Measurements from ENCODE around the gene ADAM12. TPM values are rescaled to one million over a fixed set of nuclear protein-coding genes. Genes with fewer than 3 reads are reported as not detected.

ADAM12 gene
- total and polyA plus RNA-seq, 12 donors = 0.08 to 3.9 (median 0.53) TPM

DNA sequence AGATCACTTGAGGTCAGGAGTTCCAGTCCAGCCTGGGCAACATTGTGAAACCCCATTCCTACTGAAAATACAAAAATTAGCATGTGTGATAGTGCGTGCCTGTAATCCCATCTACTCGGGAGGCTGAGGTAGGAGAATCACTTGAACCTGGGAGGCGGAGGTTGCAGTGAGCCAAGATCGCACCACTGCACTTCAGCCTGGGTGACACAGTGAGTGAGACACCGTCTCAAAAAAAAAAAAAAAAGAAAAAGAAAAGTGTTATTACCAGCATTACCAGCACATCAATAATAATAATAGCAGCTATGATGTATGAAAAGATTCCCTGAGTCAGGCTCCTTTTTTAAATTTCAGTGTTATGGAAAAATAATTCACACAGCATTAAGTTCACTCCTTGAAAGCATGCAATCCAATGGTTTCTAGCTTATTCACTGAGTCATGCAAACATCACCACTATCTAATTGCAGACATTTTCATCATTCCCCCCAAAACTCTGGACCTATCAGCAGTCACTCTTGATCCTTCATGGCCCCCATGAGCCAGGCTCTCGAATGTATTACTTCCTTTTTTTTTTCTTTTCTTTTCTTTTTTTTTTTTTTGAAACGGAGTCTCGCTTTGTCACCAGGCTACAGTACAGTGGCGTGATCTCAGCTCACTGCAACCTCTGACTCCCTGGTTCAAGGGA lies 263.5 kb downstream of the ADAM12 start:
- TF ChIP-seq, protein P1, sequence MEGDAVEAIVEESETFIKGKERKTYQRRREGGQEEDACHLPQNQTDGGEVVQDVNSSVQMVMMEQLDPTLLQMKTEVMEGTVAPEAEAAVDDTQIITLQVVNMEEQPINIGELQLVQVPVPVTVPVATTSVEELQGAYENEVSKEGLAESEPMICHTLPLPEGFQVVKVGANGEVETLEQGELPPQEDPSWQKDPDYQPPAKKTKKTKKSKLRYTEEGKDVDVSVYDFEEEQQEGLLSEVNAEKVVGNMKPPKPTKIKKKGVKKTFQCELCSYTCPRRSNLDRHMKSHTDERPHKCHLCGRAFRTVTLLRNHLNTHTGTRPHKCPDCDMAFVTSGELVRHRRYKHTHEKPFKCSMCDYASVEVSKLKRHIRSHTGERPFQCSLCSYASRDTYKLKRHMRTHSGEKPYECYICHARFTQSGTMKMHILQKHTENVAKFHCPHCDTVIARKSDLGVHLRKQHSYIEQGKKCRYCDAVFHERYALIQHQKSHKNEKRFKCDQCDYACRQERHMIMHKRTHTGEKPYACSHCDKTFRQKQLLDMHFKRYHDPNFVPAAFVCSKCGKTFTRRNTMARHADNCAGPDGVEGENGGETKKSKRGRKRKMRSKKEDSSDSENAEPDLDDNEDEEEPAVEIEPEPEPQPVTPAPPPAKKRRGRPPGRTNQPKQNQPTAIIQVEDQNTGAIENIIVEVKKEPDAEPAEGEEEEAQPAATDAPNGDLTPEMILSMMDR (IDR thresholded peaks at IDR 0.05) = no peak
- no peak for TF ChIP-seq POLR2A (IDR thresholded peaks at IDR 0.05)
- Histone ChIP-seq H3K27me3 (no peaks in the 10 kb centered on the region), H3K4me3 (no peak overlapping the region), H3K4me1 (replicated peaks in 1 of 2) (peaks cover 9 to 30% of the 10 kb centered on the region in 2 donors), H3K36me3 (replicated peaks in 1 of 2) (no peaks in the 10 kb centered on the region), H3K27ac (no peak overlapping the region), H3K9me3 (replicated peaks in 1 of 3) (no peaks in the 10 kb centered on the region)
- intact Hi-C loops (cut with DNase I) = no loop called here
- 84 to 87% (median 86%) methylated on average over 8 to 9 of the region's 9 CpGs for WGBS, 4 donors
- no peak for DNase-seq

GRCh38 chr10:126124046-126124445 lies 264.2 kb downstream of the ADAM12 start:
- peaks cover 13 to 37% of the 10 kb centered on the region in 2 donors for H3K4me1 ChIP-seq (replicated peaks in 1 of 2)
- H3K27ac ChIP-seq = no peak overlapping the region
- H3K36me3 ChIP-seq (replicated peaks in 1 of 2) = no peaks in the 10 kb centered on the region
- no peaks in the 10 kb centered on the region for H3K9me3 ChIP-seq (replicated peaks in 1 of 3)
- 80 to 88% (median 87%) methylated on average over 7 of the region's 7 CpGs for WGBS, 4 donors
- no peak for DNase-seq
- no peaks in the 10 kb centered on the region for H3K27me3 ChIP-seq
- intact Hi-C loops (cut with DNase I) = no loop called here
- H3K4me3 ChIP-seq = no peak overlapping the region
- TF ChIP-seq, protein P1 (IDR thresholded peaks at IDR 0.05) = no peak
- no peak for TF ChIP-seq POLR2A (IDR thresholded peaks at IDR 0.05)

- no peak for TF ChIP-seq POLR2A (IDR thresholded peaks at IDR 0.05)
- TF ChIP-seq, protein P1 (IDR thresholded peaks at IDR 0.05) = no peak
- no peaks in the 10 kb centered on the region for H3K36me3 ChIP-seq (replicated peaks in 1 of 2)
- intact Hi-C loops (cut with DNase I) = no loop called here
- no peaks in the 10 kb centered on the region for H3K9me3 ChIP-seq (replicated peaks in 1 of 3)
- H3K27me3 ChIP-seq = no peaks in the 10 kb centered on the region
- H3K4me3 ChIP-seq = no peak overlapping the region
- peak in 1 of 7 donors; percentile 54 for DNase-seq
- 91 to 94% (median 93%) methylated on average over 7 to 10 of the region's 10 CpGs for WGBS, 4 donors
- peak overlapping the region in 4 of 5 donors; percentile 1 to 64 (median 36) for H3K27ac ChIP-seq
- peaks cover 14 to 43% of the 10 kb centered on the region in 2 donors for H3K4me1 ChIP-seq (replicated peaks in 1 of 2)
These were observed 264.8 kb downstream of the ADAM12 start for GRCh38 chr10:126123466-126123865.

DNA sequence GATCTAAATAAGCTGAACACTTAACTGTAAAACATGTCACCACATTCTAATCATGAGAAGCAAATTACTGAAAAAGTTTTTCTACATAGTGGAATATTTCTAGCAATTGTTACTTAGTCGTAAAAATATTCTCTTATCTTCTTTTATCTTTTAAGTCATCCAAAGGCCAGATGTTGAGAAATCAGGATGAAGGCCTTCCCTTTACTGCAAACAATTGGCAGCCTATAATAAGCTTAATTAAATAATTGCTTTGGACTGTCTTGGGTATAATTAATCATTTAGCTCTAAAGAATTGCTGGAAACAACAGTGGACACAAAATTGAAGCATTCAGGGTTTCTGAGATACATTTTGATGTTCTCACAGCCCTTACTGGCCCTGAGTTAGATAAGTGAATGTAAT lies 265.4 kb downstream of the ADAM12 start:
- 11 to 29% (median 17%) methylated on average over 1 of the region's 1 CpG for WGBS, 4 donors

More for the DNA sequence above, 265.4 kb downstream of the ADAM12 start:
- peak in 2 of 7 donors; percentile 15 to 36 for DNase-seq
- H3K36me3 ChIP-seq (replicated peaks in 1 of 2) = no peaks in the 10 kb centered on the region
- TF ChIP-seq, protein P1 (IDR thresholded peaks at IDR 0.05) = no peak
- TF ChIP-seq POLR2A (IDR thresholded peaks at IDR 0.05) = no peak
- peak overlapping the region in 4 of 5 donors; percentile 1 to 64 (median 36) for H3K27ac ChIP-seq
- H3K4me1 ChIP-seq (replicated peaks in 1 of 2) = peaks cover 14 to 49% of the 10 kb centered on the region in 2 donors
- intact Hi-C loops (cut with DNase I) = no loop called here
- no peaks in the 10 kb centered on the region for H3K9me3 ChIP-seq (replicated peaks in 1 of 3)
- H3K27me3 ChIP-seq = no peaks in the 10 kb centered on the region
- H3K4me3 ChIP-seq = no peak overlapping the region

Measured in adrenal gland (tissue), 12 donors.